ENCODE measurements around the gene FAM120A.

Gene FAM120A

GRCh38 chr9:93451849-93452709 lies 594 bp downstream of the FAM120A start:
- no peak for DNase-seq (ENCODE audit: low read depth, low spot score)

- no peak for DNase-seq (ENCODE audit: low read depth, low spot score)
Observed at GRCh38 chr9:93452710-93453046, 1.2 kb downstream of the FAM120A start.

GRCh38 chr9:93453047-93453914 lies 1.8 kb downstream of the FAM120A start, which contains the start of gene FAM120AOS:
Gene FAM120AOS (minus strand): TSS chr9:93453581. CDS start chr9:93452709, 872 bp downstream.
- DNase-seq (ENCODE audit: low read depth, low spot score) = peak; percentile 85

- DNase-seq (ENCODE audit: low read depth, low spot score) = no peak
Observed at GRCh38 chr9:93456022-93456421, 4.5 kb downstream of the FAM120A start.

GRCh38 chr9:93456504-93456903 lies 5.0 kb downstream of the FAM120A start:
- no peak for DNase-seq (ENCODE audit: low read depth, low spot score)

GRCh38 chr9:93457006-93457405 lies 5.5 kb downstream of the FAM120A start:
- DNase-seq (ENCODE audit: low read depth, low spot score) = no peak

GRCh38 chr9:93458712-93459111 lies 7.2 kb downstream of the FAM120A start:
- DNase-seq (ENCODE audit: low read depth, low spot score) = no peak

- no peak for DNase-seq (ENCODE audit: low read depth, low spot score)
Observed at GRCh38 chr9:93459432-93459847, 8.0 kb downstream of the FAM120A start.

GRCh38 chr9:93460689-93461413 lies 9.4 kb downstream of the FAM120A start:
- no peak for DNase-seq (ENCODE audit: low read depth, low spot score)

- no peak for DNase-seq (ENCODE audit: low read depth, low spot score)
Observed at GRCh38 chr9:93461414-93461743, 9.9 kb downstream of the FAM120A start.

GRCh38 chr9:93461821-93462220 lies 10.3 kb downstream of the FAM120A start:
- no peak for DNase-seq (ENCODE audit: low read depth, low spot score)

- no peak for DNase-seq (ENCODE audit: low read depth, low spot score)
Observed at GRCh38 chr9:93463638-93464248, 12.3 kb downstream of the FAM120A start.

GRCh38 chr9:93464395-93464794 lies 12.9 kb downstream of the FAM120A start:
- DNase-seq (ENCODE audit: low read depth, low spot score) = no peak

- DNase-seq (ENCODE audit: low read depth, low spot score) = no peak
Observed at GRCh38 chr9:93464876-93465275, 13.4 kb downstream of the FAM120A start.

- DNase-seq (ENCODE audit: low read depth, low spot score) = no peak
Observed at GRCh38 chr9:93465855-93466254, 14.4 kb downstream of the FAM120A start.

- DNase-seq (ENCODE audit: low read depth, low spot score) = no peak
Observed at GRCh38 chr9:93466416-93467061, 15.1 kb downstream of the FAM120A start.

GRCh38 chr9:93467062-93467416 lies 15.6 kb downstream of the FAM120A start:
- DNase-seq (ENCODE audit: low read depth, low spot score) = no peak

- DNase-seq (ENCODE audit: low read depth, low spot score) = no peak
Observed at GRCh38 chr9:93467462-93467861, 16.0 kb downstream of the FAM120A start.

- DNase-seq (ENCODE audit: low read depth, low spot score) = no peak
Observed at GRCh38 chr9:93468763-93469456, 17.4 kb downstream of the FAM120A start.

GRCh38 chr9:93470391-93470790 lies 18.9 kb downstream of the FAM120A start:
- DNase-seq (ENCODE audit: low read depth, low spot score) = no peak

GRCh38 chr9:93471124-93471523 lies 19.6 kb downstream of the FAM120A start:
- no peak for DNase-seq (ENCODE audit: low read depth, low spot score)
